GM13977 (cell line): ENCODE data around the gene MROH2B.

ENCODE experiments used
- DNase-seq: peaks from one replicate; pipeline ENCODE4 v3.0.0; 2012; ENCODE audit warnings: low spot score
- CTCF ChIP-seq: IDR thresholded peaks from 2 replicates; pipeline ENCODE4 v1.5.1; 2012; ENCODE audit warnings: mild to moderate bottlenecking, control low read depth; ENCODE audit not compliant: insufficient read depth; ENCODE audit errors: extremely low read depth, missing control alignments
- in situ Hi-C: fragments of 300-500 bp; cut with MboI; formaldehyde crosslinking; loops from one replicate; pipeline ENCODE4 v1.12.0; 2022; ENCODE audit warnings: low sequenced_read_pairs, low pct_unique_long_range_greater_than_20kb, mixed read lengths, inconsistent platforms; ENCODE audit not compliant: unreplicated experiment

MROH2B gene

GRCh38 chr5:40960037-40960436 lies 111.1 kb downstream of the MROH2B start:
- in situ Hi-C loops, result no loop called here
- TF ChIP-seq CTCF, result no peak
- DNase-seq, result no peak

- TF ChIP-seq CTCF, result no peak
- in situ Hi-C loops, result no loop called here
- DNase-seq, result no peak
These were observed 112.3 kb downstream of the MROH2B start for GRCh38 chr5:40958811-40959210.

- TF ChIP-seq CTCF, result no peak
- DNase-seq, result no peak
- in situ Hi-C loops, result no loop called here
These were observed 114.1 kb downstream of the MROH2B start for GRCh38 chr5:40957048-40957447.

GRCh38 chr5:40955313-40955712 lies 115.8 kb downstream of the MROH2B start:
- in situ Hi-C loops, result no loop called here
- DNase-seq, result no peak
- TF ChIP-seq CTCF, result no peak
